Natural killer cell (primary cell): Measurements from ENCODE around the gene FBXO38. TPM values are rescaled to one million over a fixed set of nuclear protein-coding genes. Genes with fewer than 3 reads are reported as not detected.

Experiments
- ATAC-seq, 3 donors: fragments of 150-1000 bp in 2 of 3; fragments of 200-7000 bp in 1 of 3; cut with Tn5 transposase; 1 replicate in 1 of 3; 2 replicates in 2 of 3; pipeline ENCODE4 v1.10.0; 2021; ENCODE audit warnings: mild to moderate bottlenecking in 2 of 3, moderate library complexity in 2 of 3
- DNase-seq, 2 donors: peaks; one replicate each; pipeline versions ENCODE4 v3.0.0 to v3.0.0-alpha.2; 2013 to 2021; ENCODE audit warnings: mixed read lengths in 1 of 2
- H3K27ac ChIP-seq: one replicate; pipeline ENCODE4 v1.5.1; 2013; ENCODE audit warnings: mild to moderate bottlenecking, low read length
- H3K27me3 ChIP-seq: one replicate; pipeline ENCODE4 v1.6.1; 2013; ENCODE audit warnings: low read length; ENCODE audit not compliant: control insufficient read depth, insufficient read depth
- H3K36me3 ChIP-seq: one replicate; pipeline ENCODE4 v1.6.1; 2013; ENCODE audit warnings: low read length; ENCODE audit not compliant: control insufficient read depth, insufficient read depth
- H3K4me1 ChIP-seq: one replicate; pipeline ENCODE4 v1.6.1; 2013; ENCODE audit warnings: low read length; ENCODE audit not compliant: control insufficient read depth, insufficient read depth
- H3K4me3 ChIP-seq: one replicate; pipeline ENCODE4 v1.5.1; 2013; ENCODE audit warnings: low read length
- H3K9me3 ChIP-seq: one replicate; pipeline ENCODE4 v1.6.1; 2013; ENCODE audit warnings: low read length; ENCODE audit not compliant: control insufficient read depth, insufficient read depth
- H3K27ac Mint-ChIP-seq, 2 donors: one replicate each; pipeline ENCODE4 v1.8.0; 2022; ENCODE audit warnings: mild to moderate bottlenecking in 2 of 2, mixed read lengths in 2 of 2, moderate library complexity in 1 of 2
- H3K27me3 Mint-ChIP-seq, 2 donors: one replicate each; pipeline ENCODE4 v1.8.0; 2022; ENCODE audit warnings: low read depth in 2 of 2, mixed read lengths in 2 of 2
- H3K36me3 Mint-ChIP-seq: one replicate; pipeline ENCODE4 v1.8.0; 2022; ENCODE audit warnings: mixed read lengths
- H3K4me1 Mint-ChIP-seq, 2 donors: one replicate each; pipeline ENCODE4 v1.8.0; 2022; ENCODE audit warnings: mixed read lengths in 2 of 2
- H3K4me3 Mint-ChIP-seq: one replicate; pipeline ENCODE4 v1.8.0; 2022; ENCODE audit warnings: mild to moderate bottlenecking, moderate library complexity, mixed read lengths
- H3K9me3 Mint-ChIP-seq, 2 donors: one replicate each; pipeline ENCODE4 v1.8.0; 2022; ENCODE audit warnings: mixed read lengths in 2 of 2
- WGBS: methylation state at CpG from one replicate; pipeline ENCODE4 v1.1.7; 2013; ENCODE audit warnings: missing lambda C conversion rate; ENCODE audit not compliant: insufficient coverage; 5-methylcytosine and 5-hydroxymethylcytosine counted together
- intact Hi-C: fragments of 100-400 bp; cut with micrococcal nuclease; formaldehyde crosslinking; loops from one replicate; pipeline ENCODE4 v1.14.2; 2022
- total RNA-seq, 4 donors: library from RNA; stranded (reverse); fragments of 120-200 nt in 1 of 4; gene quantifications; one replicate each; pipeline versions ENCODE4 v1.2.3 to v1.2.4, GENCODE V29; 2013 to 2022
- TF ChIP-seq, protein P1 (sequence below): fragments of 200-600 bp; IDR thresholded peaks from one replicate; pipeline ENCODE4 v1.8.0; 2022; ENCODE audit warnings: antibody characterized with exemption

The FBXO38 gene
- total RNA-seq, 3 donors from 2014 or later (not counting 1 experiment from before 2014, with no cell fraction given), result 55.2 to 76.6 (median 65.1) TPM

- Mint-ChIP-seq H3K27me3 (no peaks in the 10 kb centered on the region), H3K4me3 (no peak overlapping the region), H3K9me3 (no peaks in the 10 kb centered on the region), H3K4me1 (peaks cover 8 to 25% of the 10 kb centered on the region in 2 donors), H3K36me3 (peaks cover 56% of the 10 kb centered on the region), H3K27ac (peak overlapping the region in 1 of 2 donors; percentile 4)
- Histone ChIP-seq H3K36me3 (peaks cover 79% of the 10 kb centered on the region), H3K9me3 (no peaks in the 10 kb centered on the region), H3K4me1 (no peaks in the 10 kb centered on the region), H3K27ac (no peak overlapping the region), H3K27me3 (no peaks in the 10 kb centered on the region), H3K4me3 (no peak overlapping the region)
- intact Hi-C loops, result no loop called here
- no peak for DNase-seq
- TF ChIP-seq, protein P1, sequence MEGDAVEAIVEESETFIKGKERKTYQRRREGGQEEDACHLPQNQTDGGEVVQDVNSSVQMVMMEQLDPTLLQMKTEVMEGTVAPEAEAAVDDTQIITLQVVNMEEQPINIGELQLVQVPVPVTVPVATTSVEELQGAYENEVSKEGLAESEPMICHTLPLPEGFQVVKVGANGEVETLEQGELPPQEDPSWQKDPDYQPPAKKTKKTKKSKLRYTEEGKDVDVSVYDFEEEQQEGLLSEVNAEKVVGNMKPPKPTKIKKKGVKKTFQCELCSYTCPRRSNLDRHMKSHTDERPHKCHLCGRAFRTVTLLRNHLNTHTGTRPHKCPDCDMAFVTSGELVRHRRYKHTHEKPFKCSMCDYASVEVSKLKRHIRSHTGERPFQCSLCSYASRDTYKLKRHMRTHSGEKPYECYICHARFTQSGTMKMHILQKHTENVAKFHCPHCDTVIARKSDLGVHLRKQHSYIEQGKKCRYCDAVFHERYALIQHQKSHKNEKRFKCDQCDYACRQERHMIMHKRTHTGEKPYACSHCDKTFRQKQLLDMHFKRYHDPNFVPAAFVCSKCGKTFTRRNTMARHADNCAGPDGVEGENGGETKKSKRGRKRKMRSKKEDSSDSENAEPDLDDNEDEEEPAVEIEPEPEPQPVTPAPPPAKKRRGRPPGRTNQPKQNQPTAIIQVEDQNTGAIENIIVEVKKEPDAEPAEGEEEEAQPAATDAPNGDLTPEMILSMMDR, result no peak
- ATAC-seq, result no peak
Observed at GRCh38 chr5:148426514-148426913, 42.8 kb downstream of the FBXO38 start.

GRCh38 chr5:148427370-148428042 lies 43.7 kb downstream of the FBXO38 start:
- 98% methylated on average over 14 of the region's 14 CpGs for WGBS
- H3K27ac Mint-ChIP-seq, result peak overlapping the region; percentile 15 to 48

GRCh38 chr5:148428848-148429247 lies 45.1 kb downstream of the FBXO38 start:
- peaks cover 68% of the 10 kb centered on the region for H3K36me3 ChIP-seq
- TF ChIP-seq, protein P1, result no peak
- Mint-ChIP-seq H3K27me3 (no peaks in the 10 kb centered on the region), H3K4me1 (peaks cover 8 to 14% of the 10 kb centered on the region in 2 donors), H3K36me3 (peaks cover 37% of the 10 kb centered on the region), H3K27ac (peak overlapping the region in 1 of 2 donors; percentile 48), H3K4me3 (no peak overlapping the region), H3K9me3 (no peaks in the 10 kb centered on the region)
- H3K27me3 ChIP-seq, result no peaks in the 10 kb centered on the region
- H3K9me3 ChIP-seq, result no peaks in the 10 kb centered on the region
- WGBS, result 93% methylated on average over 2 of the region's 2 CpGs
- ATAC-seq (no peak), DNase-seq (no peak)
- intact Hi-C loops, result no loop called here
- no peaks in the 10 kb centered on the region for H3K4me1 ChIP-seq
- no peak overlapping the region for H3K4me3 ChIP-seq
- H3K27ac ChIP-seq, result no peak overlapping the region

More at GRCh38 chr5:148427370-148428042, 43.7 kb downstream of the FBXO38 start:
- DNase-seq, result no peak
- Mint-ChIP-seq H3K4me1 (peaks cover 8 to 19% of the 10 kb centered on the region in 2 donors), H3K9me3 (no peaks in the 10 kb centered on the region), H3K27me3 (no peaks in the 10 kb centered on the region), H3K36me3 (peaks cover 50% of the 10 kb centered on the region), H3K4me3 (no peak overlapping the region)
- Histone ChIP-seq H3K27me3 (no peaks in the 10 kb centered on the region), H3K4me3 (no peak overlapping the region), H3K36me3 (peaks cover 73% of the 10 kb centered on the region), H3K4me1 (no peaks in the 10 kb centered on the region), H3K27ac (no peak overlapping the region), H3K9me3 (no peaks in the 10 kb centered on the region)
- no peak for ATAC-seq
- TF ChIP-seq, protein P1, result no peak
- intact Hi-C loops, result no loop called here

GRCh38 chr5:148433826-148434225 lies 50.1 kb downstream of the FBXO38 start:
- Histone ChIP-seq H3K27me3 (no peaks in the 10 kb centered on the region), H3K9me3 (no peaks in the 10 kb centered on the region), H3K4me3 (no peak overlapping the region), H3K27ac (no peak overlapping the region), H3K36me3 (peaks cover 61% of the 10 kb centered on the region), H3K4me1 (no peaks in the 10 kb centered on the region)
- TF ChIP-seq, protein P1, result no peak
- WGBS, result 100% methylated on average over 2 of the region's 3 CpGs
- intact Hi-C loops, result no loop called here
- Mint-ChIP-seq H3K27ac (no peak overlapping the region), H3K4me3 (no peak overlapping the region), H3K9me3 (no peaks in the 10 kb centered on the region), H3K4me1 (peaks cover 8 to 14% of the 10 kb centered on the region in 2 donors), H3K27me3 (no peaks in the 10 kb centered on the region), H3K36me3 (peaks cover 9% of the 10 kb centered on the region)
- no peak for DNase-seq
- ATAC-seq, result no peak
